GM12878 (cell line): Measurements from ENCODE around the gene EHF. TPM values are rescaled to one million over a fixed set of nuclear protein-coding genes. Genes with fewer than 3 reads are reported as not detected.

Experiments
- BMI1 ChIP-seq: fragments of 450-650 bp; IDR thresholded peaks from 2 replicates; pipeline ENCODE4 v1.6.1; 2016; ENCODE audit warnings: mild to moderate bottlenecking, moderate library complexity, borderline replicate concordance
- CHD4 ChIP-seq: fragments of 200-600 bp; sonication (generic); IDR thresholded peaks from 2 replicates; pipeline ENCODE4 v1.6.1; 2016; ENCODE audit warnings: mild to moderate bottlenecking
- POLR2AphosphoS2 ChIP-seq: IDR thresholded peaks from 2 replicates; pipeline ENCODE4 v1.6.1; 2011; ENCODE audit warnings: low read depth, mild to moderate bottlenecking, low read length, improper control_type of control experiment, moderate library complexity
- SMAD5 ChIP-seq: IDR thresholded peaks from 2 replicates; pipeline ENCODE4 v1.6.1; 2016; ENCODE audit warnings: antibody characterized with exemption, low read depth
- ZBTB4 ChIP-seq: fragments of 450-650 bp; formaldehyde crosslinking; IDR thresholded peaks from 2 replicates; pipeline ENCODE4 v1.4.0; 2022; ENCODE audit warnings: mild to moderate bottlenecking, moderate library complexity
- polyA plus RNA-seq, 11 experiments: library from polyadenylated mRNA; depleted of rRNA in 4 of 11; unstranded in 6 of 11; stranded (reverse) in 5 of 11; fragments of >200 nt; fragmentation: Nextera tagmentation in 4 of 11; fragmentation: Illumina TruSeq in 1 of 11; extraction: Ambion mirVana in 4 of 11; extraction: Trizol in 1 of 11; gene quantifications; 1 replicate in 1 of 11; 2 replicates in 10 of 11; pipeline versions ENCODE4 v1.2.1 to v1.2.3, GENCODE V29; 2011 to 2016; ENCODE audit warnings: inconsistent platforms in 2 of 11, missing spikeins in 2 of 11, low read depth in 1 of 11
- total RNA-seq, 4 experiments: library from RNA; depleted of rRNA in 3 of 4; stranded (reverse); fragments of >200 nt in 3 of 4; fragmentation: Illumina TruSeq in 1 of 4; extraction: Trizol in 1 of 4; gene quantifications; 2 replicates each; pipeline versions ENCODE4 v1.2.1 to v1.2.3, GENCODE V29; 2013 to 2021
- TF ChIP-seq, protein P1 (sequence below): fragments of 450-650 bp; IDR thresholded peaks from 2 replicates; pipeline ENCODE4 v1.6.1; 2017; ENCODE audit warnings: mild to moderate bottlenecking, moderate library complexity

EHF gene
- total and polyA plus RNA-seq, 10 of the 15 experiments (the other 5 are each of a cell fraction or from before 2014, with no cell fraction given), result 0.04 to 0.33 (median 0.06) TPM; not detected in 6

GRCh38 chr11:34707462-34707840 lies 86.6 kb downstream of the EHF start (continued):
- TF ChIP-seq ZBTB4 (CRISPR knock-in tag) (no peak), SMAD5 (no peak), CHD4 (no peak), BMI1 (no peak), POLR2AphosphoS2 (no peak)
- TF ChIP-seq, protein P1, sequence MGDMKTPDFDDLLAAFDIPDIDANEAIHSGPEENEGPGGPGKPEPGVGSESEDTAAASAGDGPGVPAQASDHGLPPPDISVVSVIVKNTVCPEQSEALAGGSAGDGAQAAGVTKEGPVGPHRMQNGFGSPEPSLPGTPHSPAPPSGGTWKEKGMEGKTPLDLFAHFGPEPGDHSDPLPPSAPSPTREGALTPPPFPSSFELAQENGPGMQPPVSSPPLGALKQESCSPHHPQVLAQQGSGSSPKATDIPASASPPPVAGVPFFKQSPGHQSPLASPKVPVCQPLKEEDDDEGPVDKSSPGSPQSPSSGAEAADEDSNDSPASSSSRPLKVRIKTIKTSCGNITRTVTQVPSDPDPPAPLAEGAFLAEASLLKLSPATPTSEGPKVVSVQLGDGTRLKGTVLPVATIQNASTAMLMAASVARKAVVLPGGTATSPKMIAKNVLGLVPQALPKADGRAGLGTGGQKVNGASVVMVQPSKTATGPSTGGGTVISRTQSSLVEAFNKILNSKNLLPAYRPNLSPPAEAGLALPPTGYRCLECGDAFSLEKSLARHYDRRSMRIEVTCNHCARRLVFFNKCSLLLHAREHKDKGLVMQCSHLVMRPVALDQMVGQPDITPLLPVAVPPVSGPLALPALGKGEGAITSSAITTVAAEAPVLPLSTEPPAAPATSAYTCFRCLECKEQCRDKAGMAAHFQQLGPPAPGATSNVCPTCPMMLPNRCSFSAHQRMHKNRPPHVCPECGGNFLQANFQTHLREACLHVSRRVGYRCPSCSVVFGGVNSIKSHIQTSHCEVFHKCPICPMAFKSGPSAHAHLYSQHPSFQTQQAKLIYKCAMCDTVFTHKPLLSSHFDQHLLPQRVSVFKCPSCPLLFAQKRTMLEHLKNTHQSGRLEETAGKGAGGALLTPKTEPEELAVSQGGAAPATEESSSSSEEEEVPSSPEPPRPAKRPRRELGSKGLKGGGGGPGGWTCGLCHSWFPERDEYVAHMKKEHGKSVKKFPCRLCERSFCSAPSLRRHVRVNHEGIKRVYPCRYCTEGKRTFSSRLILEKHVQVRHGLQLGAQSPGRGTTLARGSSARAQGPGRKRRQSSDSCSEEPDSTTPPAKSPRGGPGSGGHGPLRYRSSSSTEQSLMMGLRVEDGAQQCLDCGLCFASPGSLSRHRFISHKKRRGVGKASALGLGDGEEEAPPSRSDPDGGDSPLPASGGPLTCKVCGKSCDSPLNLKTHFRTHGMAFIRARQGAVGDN, result no peak

Other genes with a start within 250 kb of the EHF start
- 35.0 and 40.8 TPM in 2 replicates for gene CAT, start 182.2 kb upstream of the EHF start, total RNA-seq (2014; rRNA removed)
- gene CAT, start 182.2 kb upstream of the EHF start, total RNA-seq (2014; rRNA removed; fragmentation: Illumina TruSeq; extraction: Trizol), result 31.2 and 32.2 TPM in 2 replicates
- 22.4 and 23.8 TPM in 2 replicates for gene CAT, start 182.2 kb upstream of the EHF start, total RNA-seq (2021)
- gene CAT, start 182.2 kb upstream of the EHF start, polyA plus RNA-seq (2011; rRNA removed), result 71.3 and 77.3 TPM in 2 replicates
- gene CAT, start 182.2 kb upstream of the EHF start, polyA plus RNA-seq (2014; fragmentation: Illumina TruSeq; extraction: Trizol), result 38.8 and 44.3 TPM in 2 replicates
- 10 to 100 TPM; 25.1 to 30.5 TPM for gene CAT, start 182.2 kb upstream of the EHF start, polyA plus RNA-seq (2014; fragmentation: Nextera tagmentation; extraction: Ambion mirVana)
- gene CAT, start 182.2 kb upstream of the EHF start, polyA plus RNA-seq (2014; rRNA removed), result 24.5 and 26.2 TPM in 2 replicates
- gene CAT, start 182.2 kb upstream of the EHF start, polyA plus RNA-seq (2016; fragmentation: Nextera tagmentation; extraction: Ambion mirVana), result 10 to 100 TPM; 43.6 TPM
- gene ELF5, start 107.3 kb upstream of the EHF start, total RNA-seq (2014; rRNA removed), result not detected in 2 replicates
- gene ELF5, start 107.3 kb upstream of the EHF start, total RNA-seq (2014; rRNA removed; fragmentation: Illumina TruSeq; extraction: Trizol), result not detected in 2 replicates
- gene ELF5, start 107.3 kb upstream of the EHF start, total RNA-seq (2021), result not detected in 2 replicates
- gene ELF5, start 107.3 kb upstream of the EHF start, polyA plus RNA-seq (2011; rRNA removed), result not detected in 2 replicates
- gene ELF5, start 107.3 kb upstream of the EHF start, polyA plus RNA-seq (2014; fragmentation: Illumina TruSeq; extraction: Trizol), result not detected in 2 replicates
- not detected for gene ELF5, start 107.3 kb upstream of the EHF start, polyA plus RNA-seq (2014; fragmentation: Nextera tagmentation; extraction: Ambion mirVana)
- not detected in 2 replicates for gene ELF5, start 107.3 kb upstream of the EHF start, polyA plus RNA-seq (2014; rRNA removed)
- gene ELF5, start 107.3 kb upstream of the EHF start, polyA plus RNA-seq (2016; fragmentation: Nextera tagmentation; extraction: Ambion mirVana), result not detected